GM18498 (cell line): ENCODE measurements around the gene ATP6V0C.
"Not testable (repeated sequence)": the region's sequence is repeated elsewhere in the genome, so short reads cannot be mapped to it uniquely, and the experiment has no call there.

ENCODE experiments used
- ATAC-seq: cut with Tn5 transposase; IDR thresholded peaks from one replicate; pipeline ENCODE4 v1.9.1; 2021; ENCODE audit warnings: mild to moderate bottlenecking, moderate library complexity; ENCODE audit not compliant: unreplicated experiment

ATP6V0C gene

DNA sequence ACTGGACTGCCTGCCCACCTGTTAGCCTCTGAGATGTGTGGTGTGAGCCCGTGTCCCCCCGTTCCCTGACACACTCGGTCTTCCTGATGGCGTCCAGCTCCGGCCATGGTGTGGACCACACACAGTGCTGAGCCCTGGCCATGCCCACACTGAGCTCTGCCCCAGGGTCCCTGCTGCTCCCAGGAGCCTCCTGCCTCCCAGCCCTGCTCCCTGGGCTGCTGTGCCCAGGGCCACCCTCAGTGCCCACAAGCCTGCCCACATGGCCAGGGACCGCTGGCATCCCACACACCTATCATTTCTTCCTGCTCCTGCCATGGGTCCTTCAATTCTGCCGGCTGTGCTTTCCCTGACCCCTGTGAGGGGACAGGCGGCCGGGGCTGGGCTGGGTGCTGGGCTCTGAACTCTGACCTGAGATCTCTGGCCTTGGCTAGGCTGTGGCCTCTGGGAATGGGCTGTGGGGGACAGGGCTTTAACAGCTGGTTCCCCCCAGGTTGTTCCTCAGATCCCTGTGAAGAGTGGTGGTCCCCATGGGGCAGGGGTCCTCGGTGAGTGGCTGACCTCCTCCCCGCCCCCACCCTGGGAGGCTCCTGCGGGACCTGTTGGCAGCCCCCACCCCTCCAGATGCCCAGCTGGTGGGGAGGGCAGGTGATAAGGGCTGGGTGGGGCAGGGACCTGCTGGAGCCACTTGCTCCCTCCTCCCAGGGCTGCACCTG is 13.5 kb downstream of the ATP6V0C start:
- no peak for ATAC-seq

DNA sequence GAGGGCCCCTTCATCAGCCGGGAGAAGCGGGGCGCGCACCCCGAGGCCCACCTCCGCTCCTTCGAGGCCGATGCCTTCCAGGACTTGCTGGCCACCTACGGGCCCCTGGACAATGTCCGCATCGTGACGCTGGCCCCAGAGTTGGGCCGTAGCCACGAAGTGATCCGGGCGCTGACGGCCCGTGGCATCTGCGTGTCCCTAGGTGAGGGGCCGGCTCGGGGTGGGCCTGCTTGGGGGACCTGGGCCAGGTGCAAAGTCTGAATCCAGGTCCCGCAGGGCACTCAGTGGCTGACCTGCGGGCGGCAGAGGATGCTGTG is 14.0 kb downstream of the ATP6V0C start:
- no peak for ATAC-seq

DNA sequence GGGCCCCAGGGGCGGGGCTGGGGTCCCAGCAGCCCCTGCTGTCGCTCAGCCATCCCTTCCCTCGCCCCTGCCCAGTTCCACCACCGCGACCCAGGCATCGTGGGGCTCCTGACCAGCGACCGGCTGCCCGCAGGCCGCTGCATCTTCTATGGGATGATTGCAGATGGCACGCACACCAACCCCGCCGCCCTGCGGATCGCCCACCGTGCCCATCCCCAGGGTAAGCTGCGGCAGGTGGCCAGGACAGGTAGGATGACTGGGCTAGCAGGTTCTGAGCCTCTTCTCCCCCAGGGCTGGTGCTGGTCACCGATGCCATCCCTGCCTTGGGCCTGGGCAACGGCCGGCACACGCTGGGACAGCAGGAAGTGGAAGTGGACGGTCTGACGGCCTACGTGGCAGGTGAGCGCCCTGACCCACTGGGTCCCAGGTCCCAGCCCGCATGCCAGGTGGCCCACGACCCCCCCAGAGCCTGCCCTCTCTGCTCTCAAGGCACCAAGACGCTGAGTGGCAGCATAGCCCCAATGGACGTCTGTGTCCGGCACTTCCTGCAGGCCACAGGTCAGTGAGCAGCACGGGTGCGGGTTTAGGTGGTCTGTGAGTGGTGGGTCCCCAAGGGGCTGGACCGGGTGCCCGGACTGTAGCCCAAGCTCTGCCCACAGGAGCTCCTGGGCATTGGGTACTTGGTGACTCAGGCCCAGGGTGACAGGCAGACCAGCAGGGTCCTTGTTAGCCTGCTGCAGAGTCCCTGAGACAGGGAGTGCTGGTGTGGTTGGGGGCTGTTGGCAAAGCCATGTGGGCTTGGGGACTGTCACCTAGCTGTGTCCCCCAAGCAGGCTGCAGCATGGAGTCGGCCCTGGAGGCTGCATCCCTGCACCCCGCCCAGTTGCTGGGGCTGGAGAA is 14.7 kb downstream of the ATP6V0C start:
- ATAC-seq = no peak

DNA sequence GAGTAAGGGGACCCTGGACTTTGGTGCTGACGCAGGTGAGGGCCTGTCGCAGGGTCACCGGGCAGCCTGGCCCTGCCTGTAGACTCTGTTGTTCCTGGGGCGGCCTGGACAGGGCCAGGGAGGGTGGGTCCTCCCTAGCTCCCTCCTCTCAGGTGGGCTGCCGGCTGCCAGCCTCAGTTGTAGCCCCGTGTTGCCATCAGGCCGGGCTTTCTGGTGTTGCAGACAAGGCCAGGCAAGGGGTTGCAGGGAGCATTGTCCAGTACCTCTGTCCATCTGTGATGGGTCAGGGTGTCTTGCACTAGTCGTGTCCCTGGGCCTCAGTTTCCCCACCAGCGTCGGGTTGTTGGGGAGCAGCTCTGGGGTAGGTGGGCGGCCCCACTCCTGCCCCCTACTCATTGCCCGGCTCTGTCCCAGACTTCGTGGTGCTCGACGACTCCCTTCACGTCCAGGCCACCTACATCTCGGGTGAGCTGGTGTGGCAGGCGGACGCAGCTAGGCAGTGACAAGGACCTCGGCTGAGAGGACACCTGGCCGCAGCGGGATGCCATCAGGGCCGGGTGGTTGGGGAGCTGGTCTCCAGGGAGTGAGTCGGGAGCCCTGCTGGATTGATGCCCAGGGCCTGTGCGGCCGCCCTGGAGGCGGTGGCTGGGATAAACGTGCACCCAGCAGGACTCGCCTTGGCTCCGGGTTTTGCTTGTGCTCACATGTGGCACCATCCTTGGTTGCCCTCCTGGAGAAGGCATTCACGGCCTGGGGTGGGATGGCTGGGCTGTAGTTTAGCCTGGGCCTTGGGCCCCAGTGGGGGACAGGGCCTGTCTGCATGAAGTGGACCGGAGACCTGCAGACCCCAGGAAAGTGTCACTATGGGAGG is 15.5 kb downstream of the ATP6V0C start:
- ATAC-seq = no peak

DNA sequence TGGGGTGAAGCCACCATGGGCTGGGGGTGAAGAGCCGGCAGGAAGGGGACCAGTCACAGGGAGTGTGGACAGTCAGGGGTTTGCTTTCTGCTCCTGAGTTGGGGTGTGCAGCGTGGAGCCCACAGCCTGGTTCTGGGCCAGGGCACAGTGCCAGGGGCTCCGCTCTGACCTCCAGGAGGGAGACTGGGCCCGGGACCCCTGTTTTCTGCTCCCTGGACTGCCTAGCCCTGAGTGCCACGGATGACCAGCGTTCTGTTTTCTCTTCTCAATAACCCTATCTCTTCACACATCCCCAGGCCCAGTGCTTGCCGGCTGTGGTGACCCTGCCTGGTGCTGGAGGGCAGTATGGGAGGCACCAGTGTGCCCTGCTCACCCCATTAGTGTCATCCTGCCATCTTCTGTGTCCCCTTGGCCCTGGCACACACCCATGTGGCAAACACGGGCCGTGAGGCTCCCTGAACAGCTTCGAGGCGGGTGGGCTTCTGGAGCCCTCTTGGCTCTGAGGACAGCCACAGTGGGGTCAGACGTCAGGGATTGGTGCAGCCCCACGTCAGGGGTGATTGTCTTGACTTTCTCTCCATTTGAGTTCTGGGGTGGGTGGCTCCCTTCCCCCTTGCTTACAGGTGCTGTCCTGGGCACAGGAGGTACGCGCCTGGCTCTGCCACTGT is 16.3 kb downstream of the ATP6V0C start:
- ATAC-seq = no peak

DNA sequence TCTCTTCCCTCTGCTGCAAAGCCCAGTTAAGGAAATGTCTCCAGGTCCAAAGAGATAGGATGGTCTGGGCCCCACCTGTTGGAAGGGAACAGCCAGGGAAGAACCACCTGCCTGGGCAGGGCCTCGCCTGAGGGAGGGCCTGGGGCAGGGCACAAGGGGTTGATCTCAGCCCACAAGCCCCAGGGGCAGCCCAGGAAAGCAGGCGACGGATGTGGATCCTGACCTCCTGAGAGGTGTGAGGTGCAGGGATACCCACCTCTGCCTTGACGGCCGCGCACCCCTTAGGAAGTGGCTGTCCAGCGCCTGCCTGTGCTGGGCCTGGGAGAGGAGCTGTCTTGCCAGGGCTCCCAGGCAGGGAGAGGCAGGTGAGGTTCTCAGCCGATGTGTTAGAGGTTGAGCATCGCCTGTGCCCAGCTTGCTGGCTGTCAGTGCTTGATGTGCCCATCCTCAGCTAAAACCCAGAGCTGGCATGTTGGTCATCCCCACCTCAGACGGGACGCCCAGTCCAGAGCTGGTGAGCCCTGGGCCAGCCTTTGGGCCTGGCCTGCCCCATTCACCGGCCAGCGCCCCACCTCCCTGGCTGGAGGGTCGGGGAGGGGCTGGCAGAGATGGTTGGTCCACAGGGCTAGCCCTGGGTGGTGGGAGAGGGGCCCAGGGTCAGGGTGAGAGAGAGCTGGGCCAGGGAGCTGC is 17.0 kb downstream of the ATP6V0C start:
- ATAC-seq = no peak

DNA sequence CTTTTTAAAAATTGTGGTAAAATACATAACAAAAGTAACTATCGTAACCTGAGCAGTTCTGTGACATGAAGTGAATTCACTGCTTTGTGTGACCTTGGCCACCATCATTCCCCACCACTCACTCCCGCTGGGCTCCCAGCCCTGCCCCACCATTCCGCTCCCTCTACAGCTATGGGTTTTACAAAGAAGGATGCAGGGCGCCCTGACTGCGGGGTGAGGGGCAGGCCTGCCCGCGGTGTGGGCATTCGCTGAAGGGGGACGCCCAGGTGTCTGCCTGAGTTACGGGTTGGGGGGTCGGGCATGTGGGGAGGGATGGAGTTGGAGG is 17.6 kb downstream of the ATP6V0C start, which contains the start of gene CEMP1:
CEMP1 (minus strand) TSS at position 38 of the 325 bp plus-strand sequence. CDS start 335 bp downstream, outside the sequence.
- no peak for ATAC-seq

- peak; percentile 90 for ATAC-seq
These were observed 18.1 kb downstream of the ATP6V0C start for GRCh38 chr16:2531696-2532493.

DNA sequence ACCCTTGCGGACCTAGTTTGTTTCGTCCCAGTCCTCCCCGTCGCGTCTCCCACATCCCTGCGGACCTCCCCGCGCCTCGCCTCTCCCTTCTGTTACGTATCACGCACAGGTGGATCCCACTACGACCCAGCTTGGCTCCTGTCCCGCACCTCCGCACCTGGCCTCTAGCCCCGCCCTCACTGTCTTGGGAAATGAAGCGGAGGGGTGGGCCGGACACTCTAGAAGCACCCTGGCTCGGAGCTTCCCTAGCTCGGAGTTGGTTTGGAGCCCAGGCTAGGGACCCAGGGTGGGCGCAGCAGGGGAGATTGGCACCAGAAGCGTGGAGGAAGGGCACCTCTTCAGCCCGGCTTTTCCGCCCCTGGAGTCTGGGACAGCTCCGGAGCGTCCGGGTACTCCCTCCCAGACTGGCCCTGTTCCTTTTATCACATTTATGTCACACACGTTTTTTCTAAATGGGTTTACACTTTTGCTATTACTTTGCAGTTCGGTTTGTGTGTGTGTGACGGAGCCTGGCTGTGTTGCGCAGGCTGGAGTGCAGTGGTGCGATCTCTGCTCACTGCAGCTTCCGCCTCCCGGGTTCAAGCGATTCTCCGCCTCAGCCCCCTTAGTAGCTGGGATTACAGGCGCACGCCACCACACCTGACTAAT is 18.9 kb downstream of the ATP6V0C start:
- ATAC-seq = no peak

DNA sequence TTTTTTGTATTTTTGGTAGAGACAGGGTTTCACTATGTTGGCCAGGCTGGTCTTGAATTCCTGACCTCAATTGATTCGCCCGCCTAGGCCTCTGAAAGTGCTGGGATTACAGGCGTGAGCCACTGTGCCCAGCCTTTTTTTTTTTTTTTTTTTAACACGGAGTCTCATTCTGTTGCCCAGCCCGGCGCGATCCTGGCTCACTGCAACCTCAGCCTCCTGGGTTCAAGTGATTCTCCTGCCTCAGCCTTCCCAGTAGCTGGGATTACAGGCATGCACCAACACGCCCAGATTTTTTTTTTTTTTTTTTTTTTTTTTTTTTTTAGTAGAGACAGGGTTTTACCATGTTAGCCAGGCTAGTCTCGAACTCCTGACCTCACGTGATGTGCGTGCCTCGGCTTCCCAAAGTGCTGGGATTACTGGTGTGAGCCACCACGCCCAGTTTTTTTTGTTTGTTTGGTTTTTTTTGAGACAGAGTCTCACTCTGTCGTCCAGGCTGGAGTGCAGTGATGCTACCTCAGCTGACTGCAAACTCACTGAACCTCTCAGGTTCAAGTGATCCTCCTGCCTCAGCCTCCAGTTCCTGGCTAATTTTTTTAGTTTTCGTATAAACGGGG is 19.5 kb downstream of the ATP6V0C start:
- not testable (repeated sequence) for ATAC-seq

DNA sequence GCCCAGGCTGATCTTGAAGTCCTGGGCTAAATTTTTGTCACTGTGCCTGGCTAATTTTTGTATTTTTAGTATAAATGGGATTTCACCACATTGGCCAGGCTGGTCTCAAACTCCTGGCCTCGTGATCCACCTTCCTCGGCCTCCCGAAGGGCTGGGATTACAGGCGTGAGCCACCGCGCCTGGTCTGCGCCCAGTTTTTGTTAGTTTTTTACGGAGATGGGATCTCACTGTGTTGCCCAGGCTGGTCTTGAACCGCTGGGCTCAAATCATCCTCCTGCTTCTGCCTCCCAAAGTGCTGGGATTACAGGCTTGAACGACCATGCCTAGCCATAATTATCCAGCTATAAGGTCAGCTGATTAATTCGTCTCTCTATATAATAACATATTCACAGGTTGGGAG is 20.2 kb downstream of the ATP6V0C start:
- no peak for ATAC-seq

DNA sequence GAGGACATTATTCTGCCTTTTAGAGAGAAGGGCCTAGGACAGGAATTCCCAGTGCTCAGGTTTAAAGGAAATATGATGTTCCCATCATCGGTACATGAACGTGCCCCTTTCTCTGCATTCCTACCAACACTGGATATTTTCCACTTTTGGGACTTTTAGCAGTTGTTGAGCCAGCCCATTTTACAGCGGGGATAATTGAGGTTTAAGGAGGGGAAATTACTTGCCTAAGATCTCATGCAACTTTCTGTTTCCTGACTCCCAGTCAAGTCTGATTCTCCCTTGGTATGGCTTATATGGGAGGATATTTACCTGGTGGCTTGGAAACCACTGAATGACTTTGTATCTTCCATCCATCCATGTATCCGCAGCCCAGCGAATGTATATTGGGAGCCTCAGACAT is 20.6 kb downstream of the ATP6V0C start:
- ATAC-seq = not testable (repeated sequence)

GRCh38 chr16:2535625-2536013 is 21.9 kb downstream of the ATP6V0C start:
- no peak for ATAC-seq

DNA sequence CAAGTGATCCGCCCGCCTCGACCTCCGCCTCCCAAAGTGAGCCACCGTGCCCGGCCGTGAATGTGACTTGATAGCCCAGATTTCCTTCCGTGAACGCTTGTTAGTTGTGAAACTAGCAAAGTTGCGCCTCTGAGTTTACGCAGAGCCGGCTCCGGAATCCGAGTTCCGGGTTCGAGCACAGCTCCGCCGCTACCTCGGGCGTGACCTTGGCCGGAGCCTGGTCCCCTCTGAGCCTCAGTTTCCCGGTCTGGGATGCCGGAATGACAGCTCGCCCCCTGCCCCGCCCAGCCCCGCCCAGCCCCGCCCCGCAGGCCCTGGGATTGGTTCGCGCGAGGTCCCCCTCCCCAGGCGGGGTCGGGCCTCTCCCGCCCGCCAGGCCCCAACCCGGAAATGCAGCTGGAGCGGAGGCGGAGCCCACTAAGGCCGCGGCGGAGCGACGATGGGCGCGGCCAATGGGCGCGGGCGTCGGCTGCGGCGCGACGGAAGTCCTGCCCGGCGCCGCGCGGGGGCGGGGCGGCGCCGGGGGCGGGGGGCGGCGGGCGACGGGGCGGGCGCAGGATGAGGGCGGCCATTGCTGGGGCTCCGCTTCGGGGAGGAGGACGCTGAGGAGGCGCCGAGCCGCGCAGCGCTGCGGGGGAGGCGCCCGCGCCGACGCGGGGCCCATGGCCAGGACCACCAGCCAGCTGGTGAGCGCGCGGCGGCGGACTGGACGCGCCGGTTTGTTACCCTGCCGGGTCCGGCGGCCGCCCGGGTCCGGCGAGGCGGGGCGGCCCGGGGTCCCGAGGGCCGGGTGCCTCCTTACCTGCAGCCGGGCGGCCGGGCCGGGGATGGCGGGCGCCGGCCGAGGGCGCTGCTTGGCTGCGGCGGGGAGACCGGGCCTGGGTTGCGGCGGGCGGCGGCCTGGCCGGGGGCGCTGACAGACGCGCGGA is 24.0 kb downstream of the ATP6V0C start, which contains the start of gene PDPK1:
PDPK1 (plus strand) TSS at position 571 of the 929 bp plus-strand sequence; CDS start at position 663, 92 bp downstream.
- peak; percentile 89 for ATAC-seq

- ATAC-seq = not testable (repeated sequence)
These were observed 25.6 kb downstream of the ATP6V0C start for GRCh38 chr16:2539192-2539844.

DNA sequence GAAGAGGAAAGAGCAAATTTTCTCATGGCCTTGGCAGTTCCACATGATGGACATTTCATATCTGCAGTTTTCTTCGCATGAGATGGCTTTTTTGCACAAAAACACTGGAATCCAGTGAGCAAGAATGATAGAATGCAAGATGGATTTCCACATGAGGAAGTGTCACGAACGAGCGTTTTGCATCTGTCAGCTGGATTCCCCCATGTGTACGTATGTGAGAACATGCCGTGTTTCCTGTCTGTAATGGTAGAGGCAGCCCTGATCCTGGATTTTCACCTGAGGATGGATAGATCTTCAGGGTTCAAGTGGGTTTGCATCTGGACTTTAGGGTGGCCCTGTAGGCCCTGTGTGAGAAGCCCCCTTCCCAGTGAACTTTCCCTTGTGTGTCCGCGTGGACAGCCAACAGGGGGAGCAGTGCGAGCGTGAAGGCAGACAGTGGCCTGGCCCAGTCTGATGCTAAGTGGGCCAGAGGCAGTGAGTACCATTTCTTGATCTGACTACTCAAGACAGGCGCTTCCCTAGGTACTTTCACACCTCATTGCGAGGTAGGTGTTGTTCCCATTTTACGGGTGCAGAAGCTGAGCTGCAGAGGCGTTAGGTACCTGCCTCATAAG is 26.2 kb downstream of the ATP6V0C start:
- ATAC-seq = not testable (repeated sequence)
